Gastrocnemius medialis (tissue), 4 donors: Measurements from ENCODE around the gene WNT9B.

Source experiments
- POLR2A ChIP-seq, 2 donors: fragments of 450-650 bp; IDR thresholded peaks; one replicate each; pipeline ENCODE4 v1.6.1; 2017; ENCODE audit warnings: antibody characterized with exemption in 2 of 2, mild to moderate bottlenecking in 2 of 2, moderate library complexity in 2 of 2
- TF ChIP-seq, protein P1 (sequence below), 5 experiments: fragments of 450-650 bp in 3 of 5; fragments of 200-600 bp in 2 of 5; sonication (generic) in 2 of 5; IDR thresholded peaks in 4 of 5; conservative IDR thresholded peaks in 1 of 5; 1 replicate in 4 of 5; 2 replicates in 1 of 5; pipeline ENCODE4 v1.5.1; 2016 to 2019; ENCODE audit warnings: antibody characterized with exemption in 5 of 5, mild to moderate bottlenecking in 3 of 5, moderate library complexity in 3 of 5

GRCh38 chr17:46850688-46851028 lies 725 bp upstream of the WNT9B start:
- TF ChIP-seq, protein P1, sequence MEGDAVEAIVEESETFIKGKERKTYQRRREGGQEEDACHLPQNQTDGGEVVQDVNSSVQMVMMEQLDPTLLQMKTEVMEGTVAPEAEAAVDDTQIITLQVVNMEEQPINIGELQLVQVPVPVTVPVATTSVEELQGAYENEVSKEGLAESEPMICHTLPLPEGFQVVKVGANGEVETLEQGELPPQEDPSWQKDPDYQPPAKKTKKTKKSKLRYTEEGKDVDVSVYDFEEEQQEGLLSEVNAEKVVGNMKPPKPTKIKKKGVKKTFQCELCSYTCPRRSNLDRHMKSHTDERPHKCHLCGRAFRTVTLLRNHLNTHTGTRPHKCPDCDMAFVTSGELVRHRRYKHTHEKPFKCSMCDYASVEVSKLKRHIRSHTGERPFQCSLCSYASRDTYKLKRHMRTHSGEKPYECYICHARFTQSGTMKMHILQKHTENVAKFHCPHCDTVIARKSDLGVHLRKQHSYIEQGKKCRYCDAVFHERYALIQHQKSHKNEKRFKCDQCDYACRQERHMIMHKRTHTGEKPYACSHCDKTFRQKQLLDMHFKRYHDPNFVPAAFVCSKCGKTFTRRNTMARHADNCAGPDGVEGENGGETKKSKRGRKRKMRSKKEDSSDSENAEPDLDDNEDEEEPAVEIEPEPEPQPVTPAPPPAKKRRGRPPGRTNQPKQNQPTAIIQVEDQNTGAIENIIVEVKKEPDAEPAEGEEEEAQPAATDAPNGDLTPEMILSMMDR (IDR thresholded peaks at IDR 0.05 in 4 of 5, conservative IDR thresholded peaks at IDR 0.05 in 1 of 5): no peak
- no peak for TF ChIP-seq POLR2A (IDR thresholded peaks at IDR 0.05)
